GM19240 (cell line): ENCODE data around the gene HAP1.
"Not testable (repeated sequence)": the region's sequence is repeated elsewhere in the genome, so short reads cannot be mapped to it uniquely, and the experiment has no call there.

Experiments used
- DNase-seq: peaks from one replicate; pipeline ENCODE4 v3.0.0; 2011; ENCODE audit warnings: low spot score; ENCODE audit not compliant: insufficient read length

The HAP1 gene

GRCh38 chr17:41691031-41691777 lies 43.2 kb downstream of the HAP1 start:
- no peak for DNase-seq

- no peak for DNase-seq
These were observed 43.9 kb downstream of the HAP1 start for GRCh38 chr17:41690497-41690896.

- no peak for DNase-seq
These were observed 44.7 kb downstream of the HAP1 start for GRCh38 chr17:41689497-41690299.

GRCh38 chr17:41688641-41689496 lies 45.6 kb downstream of the HAP1 start, which contains the start of gene EIF1:
Gene EIF1, plus strand, starts transcription at chr17:41688885. Its CDS starts 154 bp downstream, at chr17:41689039.
- peak; percentile 76 for DNase-seq

GRCh38 chr17:41687828-41688640 lies 46.4 kb downstream of the HAP1 start:
- no peak for DNase-seq

GRCh38 chr17:41686281-41686680 lies 48.2 kb downstream of the HAP1 start:
- DNase-seq: no peak

GRCh38 chr17:41685753-41686152 lies 48.7 kb downstream of the HAP1 start:
- not testable (repeated sequence) for DNase-seq

- no peak for DNase-seq
These were observed 50.4 kb downstream of the HAP1 start for GRCh38 chr17:41684035-41684434.

- no peak for DNase-seq
These were observed 50.9 kb downstream of the HAP1 start for GRCh38 chr17:41683441-41684007.

- no peak for DNase-seq
These were observed 51.8 kb downstream of the HAP1 start for GRCh38 chr17:41682631-41683030.

GRCh38 chr17:41681776-41682175 lies 52.7 kb downstream of the HAP1 start:
- DNase-seq: no peak

GRCh38 chr17:41680426-41681040 lies 53.9 kb downstream of the HAP1 start:
- DNase-seq: no peak

GRCh38 chr17:41679740-41680425 lies 54.6 kb downstream of the HAP1 start:
- DNase-seq: no peak

GRCh38 chr17:41678907-41679739 lies 55.3 kb downstream of the HAP1 start:
- DNase-seq: no peak

- no peak for DNase-seq
These were observed 56.0 kb downstream of the HAP1 start for GRCh38 chr17:41678411-41678906.

GRCh38 chr17:41676058-41676419 lies 58.4 kb downstream of the HAP1 start:
- DNase-seq: no peak

- DNase-seq: not testable (repeated sequence)
These were observed 59.0 kb downstream of the HAP1 start for GRCh38 chr17:41675157-41676057.
